Measurements from ENCODE around the gene TBC1D1. TPM values are rescaled to one million over a fixed set of nuclear protein-coding genes. Genes with fewer than 3 reads are reported as not detected.
A peak's percentile ranks its signal among the peaks of the same experiment; 100 is the strongest.

The TBC1D1 gene
- total RNA-seq, 2 experiments from 2014 or later, result 40.7 to 46.5 TPM

DNA sequence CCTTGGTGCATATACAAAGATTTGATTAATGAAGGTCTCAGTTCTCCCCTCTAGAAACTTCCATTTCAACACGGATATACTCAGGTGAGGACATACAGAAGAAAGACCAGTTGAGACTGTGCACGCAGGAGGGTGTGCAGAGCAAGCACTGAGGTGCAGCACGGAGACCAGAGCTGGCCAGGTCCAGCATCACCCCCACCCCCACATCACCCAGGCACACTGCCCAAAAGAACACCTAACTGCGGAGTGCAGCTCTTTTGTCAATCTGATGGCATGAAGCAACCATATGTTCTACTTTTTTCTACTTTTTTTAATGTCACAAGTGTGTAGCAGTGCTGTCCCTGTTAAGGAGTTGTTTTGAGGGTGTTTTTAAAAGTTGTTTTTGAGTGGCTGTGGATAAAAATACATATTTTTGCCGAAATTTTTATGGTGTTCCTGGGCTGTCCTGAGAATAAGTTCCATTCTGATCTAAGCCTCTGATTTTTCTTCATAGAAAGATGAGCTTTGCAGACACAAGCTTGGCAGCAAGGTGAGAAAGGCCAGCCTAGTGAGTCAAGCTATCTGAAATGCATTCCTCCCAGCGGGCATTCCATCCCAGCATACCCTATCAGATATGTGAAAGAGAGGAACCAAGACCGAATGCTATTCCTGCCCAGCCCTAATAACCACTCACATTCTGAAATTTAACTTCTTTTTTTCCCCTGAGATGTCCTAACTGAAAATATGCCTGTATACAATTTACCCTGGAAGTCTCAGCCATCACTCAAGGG lies 243.0 kb downstream of the TBC1D1 start:
- peak overlapping the region; percentile 91 for H3K27ac Mint-ChIP-seq
- H3K9me3 ChIP-seq (ENCODE audit: control insufficient read depth in 1 of 2, insufficient read depth in 1 of 2, low read length in 2 of 2), result no peaks in the 10 kb centered on the region
- TF ChIP-seq, protein P1, sequence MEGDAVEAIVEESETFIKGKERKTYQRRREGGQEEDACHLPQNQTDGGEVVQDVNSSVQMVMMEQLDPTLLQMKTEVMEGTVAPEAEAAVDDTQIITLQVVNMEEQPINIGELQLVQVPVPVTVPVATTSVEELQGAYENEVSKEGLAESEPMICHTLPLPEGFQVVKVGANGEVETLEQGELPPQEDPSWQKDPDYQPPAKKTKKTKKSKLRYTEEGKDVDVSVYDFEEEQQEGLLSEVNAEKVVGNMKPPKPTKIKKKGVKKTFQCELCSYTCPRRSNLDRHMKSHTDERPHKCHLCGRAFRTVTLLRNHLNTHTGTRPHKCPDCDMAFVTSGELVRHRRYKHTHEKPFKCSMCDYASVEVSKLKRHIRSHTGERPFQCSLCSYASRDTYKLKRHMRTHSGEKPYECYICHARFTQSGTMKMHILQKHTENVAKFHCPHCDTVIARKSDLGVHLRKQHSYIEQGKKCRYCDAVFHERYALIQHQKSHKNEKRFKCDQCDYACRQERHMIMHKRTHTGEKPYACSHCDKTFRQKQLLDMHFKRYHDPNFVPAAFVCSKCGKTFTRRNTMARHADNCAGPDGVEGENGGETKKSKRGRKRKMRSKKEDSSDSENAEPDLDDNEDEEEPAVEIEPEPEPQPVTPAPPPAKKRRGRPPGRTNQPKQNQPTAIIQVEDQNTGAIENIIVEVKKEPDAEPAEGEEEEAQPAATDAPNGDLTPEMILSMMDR (IDR thresholded peaks at IDR 0.05), result no peak
- ChIA-PET POLR2A (interaction anchor here (0.7 to 1.8 kb wide), 3 partner anchors 17 to 27 kb away, joined by 3 to 5 read pairs (median 3); no protein-coding TSS in a partner anchor), CTCF (interaction anchor here (1.0 kb wide), 2 partner anchors 27 to 65 kb away, joined by 3 read pairs; no protein-coding TSS in a partner anchor)
- H3K27me3 Mint-ChIP-seq, result no peaks in the 10 kb centered on the region
- H3K4me3 Mint-ChIP-seq, result no peak overlapping the region
- DNase-seq (no peak), ATAC-seq (ENCODE audit: poor library complexity) (no peak)
- no peaks in the 10 kb centered on the region for H3K9me3 Mint-ChIP-seq
- peaks cover 44% of the 10 kb centered on the region for H3K4me1 Mint-ChIP-seq (ENCODE audit: low read depth)
- H3K36me3 Mint-ChIP-seq (ENCODE audit: low read depth), result peaks cover 75% of the 10 kb centered on the region
- H3K27me3 ChIP-seq (ENCODE audit: control insufficient read depth in 1 of 2, insufficient read depth in 2 of 2, low read length in 2 of 2), result no peaks in the 10 kb centered on the region
- H3K4me1 ChIP-seq (ENCODE audit: insufficient read depth, low read length), result peaks cover 41% of the 10 kb centered on the region
- H3K4me3 ChIP-seq (ENCODE audit: low read length), result no peak overlapping the region
- peaks cover 49% of the 10 kb centered on the region for H3K36me3 ChIP-seq (ENCODE audit: insufficient read depth, low read length)
- intact Hi-C loops (cut with DNase I, micrococcal nuclease), result loop anchor here in 1 of 2 experiments (2.0 to 5.0 kb wide), 4 partner anchors 27 to 533 kb away; no protein-coding TSS in a partner anchor
- no peak overlapping the region for H3K27ac ChIP-seq (ENCODE audit: low read depth in 1 of 2, low read length in 2 of 2)

DNA sequence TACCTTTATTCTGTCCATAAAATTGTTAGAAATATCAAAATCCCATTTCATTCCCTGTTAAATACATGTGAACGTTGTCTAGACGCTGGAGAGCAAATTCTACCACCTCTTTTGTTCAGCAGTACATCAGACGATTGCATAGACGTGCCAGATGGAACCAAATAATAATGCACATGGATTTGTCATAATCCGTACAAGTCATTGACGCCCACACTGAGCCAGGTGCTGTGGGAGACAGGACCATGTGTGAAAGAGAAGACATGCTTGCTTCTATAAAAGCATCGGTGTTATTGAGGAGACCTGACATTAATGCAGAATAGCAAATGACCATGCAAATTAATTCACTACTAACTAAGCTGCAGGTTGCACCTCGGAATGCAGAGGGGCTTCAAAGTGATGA lies 244.3 kb downstream of the TBC1D1 start:
- no peak overlapping the region for H3K27ac Mint-ChIP-seq
- no peaks in the 10 kb centered on the region for H3K9me3 Mint-ChIP-seq
- ATAC-seq (ENCODE audit: poor library complexity), result no peak

DNA sequence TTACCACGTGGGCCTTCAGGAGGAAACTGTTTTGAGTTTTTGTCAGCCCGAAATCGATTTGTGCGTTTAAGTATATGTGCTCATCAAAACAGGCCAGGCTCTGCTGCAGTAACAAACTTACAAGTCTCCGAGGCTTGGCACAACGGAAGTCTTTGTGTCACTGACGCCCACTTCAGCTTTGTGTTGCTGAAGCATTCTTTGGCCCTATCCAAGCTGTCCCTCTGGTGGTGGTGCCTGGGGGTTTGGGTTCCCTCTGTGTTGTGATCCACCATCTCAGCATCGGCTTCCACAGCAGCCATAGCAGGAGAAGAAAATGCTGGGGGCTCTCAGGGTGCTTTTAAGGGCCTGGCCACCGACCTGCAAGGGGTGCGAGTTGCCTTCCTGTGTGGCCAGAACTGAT lies 245.7 kb downstream of the TBC1D1 start:
- H3K9me3 ChIP-seq (ENCODE audit: control insufficient read depth in 1 of 2, insufficient read depth in 1 of 2, low read length in 2 of 2), result no peaks in the 10 kb centered on the region
- H3K36me3 ChIP-seq (ENCODE audit: insufficient read depth, low read length), result peaks cover 65% of the 10 kb centered on the region
- Mint-ChIP-seq H3K36me3 (ENCODE audit: low read depth) (peaks cover 91% of the 10 kb centered on the region), H3K27ac (no peak overlapping the region), H3K4me3 (no peak overlapping the region), H3K27me3 (no peaks in the 10 kb centered on the region), H3K9me3 (no peaks in the 10 kb centered on the region), H3K4me1 (ENCODE audit: low read depth) (peaks cover 17% of the 10 kb centered on the region)
- H3K4me3 ChIP-seq (ENCODE audit: low read length), result no peak overlapping the region
- no peak overlapping the region for H3K27ac ChIP-seq (ENCODE audit: low read depth in 1 of 2, low read length in 2 of 2)
- DNase-seq (no peak), ATAC-seq (ENCODE audit: poor library complexity) (no peak)
- TF ChIP-seq, protein P1 (IDR thresholded peaks at IDR 0.05), result no peak
- ChIA-PET CTCF (interaction anchor here (1.4 to 1.9 kb wide), 2 partner anchors 17 to 43 kb away, joined by 3 to 5 read pairs; no protein-coding TSS in a partner anchor), POLR2A (no interaction called here)
- H3K4me1 ChIP-seq (ENCODE audit: insufficient read depth, low read length), result peaks cover 19% of the 10 kb centered on the region
- intact Hi-C loops (cut with DNase I, micrococcal nuclease), result no loop called here
- no peaks in the 10 kb centered on the region for H3K27me3 ChIP-seq (ENCODE audit: control insufficient read depth in 1 of 2, insufficient read depth in 2 of 2, low read length in 2 of 2)

More for the DNA sequence above, 244.3 kb downstream of the TBC1D1 start:
- Histone ChIP-seq H3K27ac (ENCODE audit: low read depth in 1 of 2, low read length in 2 of 2) (no peak overlapping the region), H3K36me3 (ENCODE audit: insufficient read depth, low read length) (peaks cover 61% of the 10 kb centered on the region), H3K4me1 (ENCODE audit: insufficient read depth, low read length) (peaks cover 32% of the 10 kb centered on the region), H3K9me3 (ENCODE audit: control insufficient read depth in 1 of 2, insufficient read depth in 1 of 2, low read length in 2 of 2) (no peaks in the 10 kb centered on the region), H3K27me3 (ENCODE audit: control insufficient read depth in 1 of 2, insufficient read depth in 2 of 2, low read length in 2 of 2) (no peaks in the 10 kb centered on the region), H3K4me3 (ENCODE audit: low read length) (no peak overlapping the region)
- peaks cover 31% of the 10 kb centered on the region for H3K4me1 Mint-ChIP-seq (ENCODE audit: low read depth)
- TF ChIP-seq, protein P1 (IDR thresholded peaks at IDR 0.05), result no peak
- no peak for DNase-seq
- H3K36me3 Mint-ChIP-seq (ENCODE audit: low read depth), result peaks cover 88% of the 10 kb centered on the region
- POLR2A ChIA-PET, result no interaction called here
- no peaks in the 10 kb centered on the region for H3K27me3 Mint-ChIP-seq
- H3K4me3 Mint-ChIP-seq, result no peak overlapping the region
- CTCF ChIA-PET, result interaction anchor here (1.2 to 1.9 kb wide), 3 partner anchors 16 to 596 kb away, joined by 3 to 5 read pairs (median 3); no protein-coding TSS in a partner anchor
- intact Hi-C loops (cut with DNase I, micrococcal nuclease), result no loop called here

All from CD4-positive, alpha-beta T cell (primary cell).